Measurements from ENCODE around the gene TTC34.
"Not testable (repeated sequence)": the region's sequence is repeated elsewhere in the genome, so short reads cannot be mapped to it uniquely, and the experiment has no call there.

The TTC34 gene

GRCh38 chr1:2803086-2803930, 1.8 kb upstream of the TTC34 start:
- DNase-seq (ENCODE audit: low spot score), result no peak
- in situ Hi-C loops (cut with MboI; ENCODE audit: low pct_unique_long_range_greater_than_20kb, low sequenced_read_pairs, unreplicated experiment), result no loop called here
- no peak for TF ChIP-seq CTCF (IDR thresholded peaks at IDR 0.05; ENCODE audit: extremely low read depth, insufficient read depth, missing control alignments)

GRCh38 chr1:2802421-2802961, 998 bp upstream of the TTC34 start:
- TF ChIP-seq CTCF (IDR thresholded peaks at IDR 0.05; ENCODE audit: extremely low read depth, insufficient read depth, missing control alignments), result no peak
- no peak for DNase-seq (ENCODE audit: low spot score)
- in situ Hi-C loops (cut with MboI; ENCODE audit: low pct_unique_long_range_greater_than_20kb, low sequenced_read_pairs, unreplicated experiment), result no loop called here

DNA sequence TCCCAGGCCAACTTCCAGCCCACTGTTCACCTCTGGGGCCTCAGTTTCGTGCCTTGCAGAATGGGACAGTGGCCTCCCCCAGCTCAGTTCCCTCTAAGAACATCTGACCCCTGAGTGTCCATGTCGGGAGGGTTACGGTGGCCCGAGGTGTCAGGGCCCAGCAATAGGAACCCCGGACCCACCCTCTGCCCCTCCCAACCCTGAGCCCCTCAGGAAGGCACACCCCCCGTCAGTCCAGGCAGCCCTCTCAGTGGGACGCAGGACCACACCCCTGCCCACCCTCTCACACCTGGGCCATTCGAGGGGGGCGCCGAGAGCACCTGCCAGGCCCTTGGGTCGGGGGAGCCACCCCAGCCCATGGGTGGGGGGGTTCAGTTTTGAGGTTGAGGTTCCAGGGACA, 447 bp downstream of the TTC34 start:
- no peak for TF ChIP-seq CTCF (IDR thresholded peaks at IDR 0.05; ENCODE audit: extremely low read depth, insufficient read depth, missing control alignments)
- DNase-seq (ENCODE audit: low spot score), result no peak
- in situ Hi-C loops (cut with MboI; ENCODE audit: low pct_unique_long_range_greater_than_20kb, low sequenced_read_pairs, unreplicated experiment), result no loop called here

- DNase-seq (ENCODE audit: low spot score), result no peak
- TF ChIP-seq CTCF (IDR thresholded peaks at IDR 0.05; ENCODE audit: extremely low read depth, insufficient read depth, missing control alignments), result no peak
- in situ Hi-C loops (cut with MboI; ENCODE audit: low pct_unique_long_range_greater_than_20kb, low sequenced_read_pairs, unreplicated experiment), result no loop called here
Observed at GRCh38 chr1:2800664-2801045, 838 bp downstream of the TTC34 start.

GRCh38 chr1:2799811-2800663, 1.5 kb downstream of the TTC34 start:
- in situ Hi-C loops (cut with MboI; ENCODE audit: low pct_unique_long_range_greater_than_20kb, low sequenced_read_pairs, unreplicated experiment), result no loop called here
- DNase-seq (ENCODE audit: low spot score), result no peak
- TF ChIP-seq CTCF (IDR thresholded peaks at IDR 0.05; ENCODE audit: extremely low read depth, insufficient read depth, missing control alignments), result no peak

GRCh38 chr1:2798958-2799357, 2.5 kb downstream of the TTC34 start:
- in situ Hi-C loops (cut with MboI; ENCODE audit: low pct_unique_long_range_greater_than_20kb, low sequenced_read_pairs, unreplicated experiment); DNase-seq (ENCODE audit: low spot score): not testable (repeated sequence)

- in situ Hi-C loops (cut with MboI; ENCODE audit: low pct_unique_long_range_greater_than_20kb, low sequenced_read_pairs, unreplicated experiment), result no loop called here
- TF ChIP-seq CTCF (IDR thresholded peaks at IDR 0.05; ENCODE audit: extremely low read depth, insufficient read depth, missing control alignments), result no peak
- no peak for DNase-seq (ENCODE audit: low spot score)
Observed at GRCh38 chr1:2797741-2798016, 3.8 kb downstream of the TTC34 start.

Data from GM13977 (cell line).